ENCODE results near the gene CLK2. TPM values are rescaled to one million over a fixed set of nuclear protein-coding genes. Genes with fewer than 3 reads are reported as not detected.
A peak's percentile ranks its signal among the peaks of the same experiment; 100 is the strongest.
"Not testable (repeated sequence)": the region's sequence is repeated elsewhere in the genome, so short reads cannot be mapped to it uniquely, and the experiment has no call there.

Gene CLK2
- total RNA-seq, 2 experiments from 2014 or later: 100.0 to 104 TPM

- Mint-ChIP-seq H3K4me3 (peak overlapping the region; percentile 84), H3K9me3 (no peaks in the 10 kb centered on the region)
These were observed 46.4 kb downstream of the CLK2 start for GRCh38 chr1:155226910-155227260.

GRCh38 chr1:155226188-155226909, 47.0 kb downstream of the CLK2 start:
- CTCF ChIA-PET: interaction anchor here (0.6 to 2.5 kb wide), 9 partner anchors 19 to 358 kb away, joined by 3 to 12 read pairs (median 5); partner anchors contain the start of genes SCAMP3 and THBS3
- Mint-ChIP-seq H3K27me3 (no peaks in the 10 kb centered on the region), H3K4me3 (peak overlapping the region; percentile 84), H3K9me3 (no peaks in the 10 kb centered on the region), H3K27ac (peak overlapping the region; percentile 92), H3K36me3 (ENCODE audit: low read depth) (peaks cover 8% of the 10 kb centered on the region), H3K4me1 (peaks cover 36% of the 10 kb centered on the region)
- peak; percentile 87 for DNase-seq
- POLR2A ChIA-PET: interaction anchor here (0.6 kb wide), 2 partner anchors 17 to 32 kb away, joined by 3 read pairs; no protein-coding TSS in a partner anchor

More at GRCh38 chr1:155226910-155227260, 46.4 kb downstream of the CLK2 start:
- Mint-ChIP-seq H3K4me1 (peaks cover 36% of the 10 kb centered on the region), H3K27me3 (no peaks in the 10 kb centered on the region), H3K27ac (peak overlapping the region; percentile 92), H3K36me3 (ENCODE audit: low read depth) (peaks cover 8% of the 10 kb centered on the region)
- POLR2A ChIA-PET: interaction anchor here (0.6 kb wide), 2 partner anchors 18 to 32 kb away, joined by 3 read pairs; no protein-coding TSS in a partner anchor
- CTCF ChIA-PET: interaction anchor here (0.6 to 2.5 kb wide), 10 partner anchors 20 to 358 kb away, joined by 3 to 12 read pairs (median 4); partner anchors contain the start of genes SCAMP3 and THBS3
- DNase-seq: peak; percentile 51

GRCh38 chr1:155225404-155225759, 47.9 kb downstream of the CLK2 start:
- Mint-ChIP-seq H3K4me1 (peaks cover 43% of the 10 kb centered on the region), H3K4me3 (peak overlapping the region; percentile 84), H3K27ac (peak overlapping the region; percentile 92)
- H3K36me3 Mint-ChIP-seq (ENCODE audit: low read depth); DNase-seq; POLR2A ChIA-PET; H3K27me3 Mint-ChIP-seq; H3K9me3 Mint-ChIP-seq: not testable (repeated sequence)
- CTCF ChIA-PET: interaction anchor here (0.9 kb wide), 1 partner anchor 52 kb away, joined by 3 read pairs; the partner anchor contains the start of gene KRTCAP2

GRCh38 chr1:155223047-155223446, 50.3 kb downstream of the CLK2 start:
- DNase-seq: no peak
- no peak overlapping the region for H3K4me3 Mint-ChIP-seq
- peaks cover 11% of the 10 kb centered on the region for H3K36me3 Mint-ChIP-seq (ENCODE audit: low read depth)
- H3K27me3 Mint-ChIP-seq: no peaks in the 10 kb centered on the region
- H3K9me3 Mint-ChIP-seq: peaks cover 2% of the 10 kb centered on the region
- peaks cover 55% of the 10 kb centered on the region for H3K4me1 Mint-ChIP-seq
- no peak overlapping the region for H3K27ac Mint-ChIP-seq
- CTCF ChIA-PET: interaction anchor here (1.7 kb wide), 1 partner anchor 16 kb away, joined by 5 read pairs; the partner anchor contains the start of gene THBS3
- POLR2A ChIA-PET: no interaction called here

GRCh38 chr1:155220211-155220965, 52.9 kb downstream of the CLK2 start:
- H3K27me3 Mint-ChIP-seq, H3K4me3 Mint-ChIP-seq, H3K9me3 Mint-ChIP-seq, POLR2A ChIA-PET, DNase-seq: not testable (repeated sequence)
- Mint-ChIP-seq H3K27ac (peak overlapping the region; percentile 75), H3K4me1 (peaks cover 36% of the 10 kb centered on the region), H3K36me3 (ENCODE audit: low read depth) (peaks cover 11% of the 10 kb centered on the region)
- CTCF ChIA-PET: interaction anchor here (0.6 to 1.3 kb wide), 3 partner anchors 11 to 117 kb away, joined by 3 to 4 read pairs (median 3); no protein-coding TSS in a partner anchor

- DNase-seq: no peak
- Mint-ChIP-seq H3K27me3 (no peaks in the 10 kb centered on the region), H3K36me3 (ENCODE audit: low read depth) (peaks cover 12% of the 10 kb centered on the region), H3K4me1 (peaks cover 36% of the 10 kb centered on the region), H3K9me3 (peaks cover 2% of the 10 kb centered on the region), H3K27ac (peak overlapping the region; percentile 87), H3K4me3 (no peak overlapping the region)
- ChIA-PET CTCF (interaction anchor here (1.0 to 2.0 kb wide), 3 partner anchors 10 to 104 kb away, joined by 3 to 6 read pairs (median 4); no protein-coding TSS in a partner anchor), POLR2A (interaction anchor here (0.6 kb wide), 1 partner anchor 1684 kb away, joined by 3 read pairs; the partner anchor contains the start of gene S100A6)
These were observed 53.7 kb downstream of the CLK2 start for GRCh38 chr1:155219592-155220031.

- POLR2A ChIA-PET: interaction anchor here (0.6 kb wide), 1 partner anchor 1683 kb away, joined by 3 read pairs; the partner anchor contains the start of gene S100A6
- H3K4me3 Mint-ChIP-seq: no peak overlapping the region
- peaks cover 2% of the 10 kb centered on the region for H3K9me3 Mint-ChIP-seq
- peak overlapping the region; percentile 87 for H3K27ac Mint-ChIP-seq
- peak; percentile 46 for DNase-seq
- H3K4me1 Mint-ChIP-seq: peaks cover 33% of the 10 kb centered on the region
- H3K27me3 Mint-ChIP-seq: no peaks in the 10 kb centered on the region
- CTCF ChIA-PET: interaction anchor here (1.0 to 2.0 kb wide), 5 partner anchors 10 to 105 kb away, joined by 3 to 6 read pairs (median 3); no protein-coding TSS in a partner anchor
- peaks cover 9% of the 10 kb centered on the region for H3K36me3 Mint-ChIP-seq (ENCODE audit: low read depth)
These were observed 54.3 kb downstream of the CLK2 start for GRCh38 chr1:155218854-155219591.

GRCh38 chr1:155214702-155215101, 58.6 kb downstream of the CLK2 start:
- Mint-ChIP-seq H3K36me3 (ENCODE audit: low read depth) (peaks cover 13% of the 10 kb centered on the region), H3K27ac (peak overlapping the region; percentile 82), H3K4me1 (peaks cover 31% of the 10 kb centered on the region)
- DNase-seq, CTCF ChIA-PET, H3K27me3 Mint-ChIP-seq, POLR2A ChIA-PET, H3K9me3 Mint-ChIP-seq, H3K4me3 Mint-ChIP-seq: not testable (repeated sequence)

Other genes starting within 250 kb of the CLK2 start
- gene DCST2, start 239.7 kb downstream of the CLK2 start, total RNA-seq: under 1 TPM; 0.50 to 0.73 TPM
- not detected for gene DCST1, start 239.7 kb downstream of the CLK2 start, total RNA-seq
- 10 to 100 TPM; 40.2 to 45.0 TPM for gene ADAM15, start 222.2 kb downstream of the CLK2 start, total RNA-seq
- gene EFNA4, start 209.8 kb downstream of the CLK2 start, total RNA-seq: 1 to 10 TPM; 8.2 to 8.3 TPM
- 1 to 10 TPM; 2.3 to 2.7 TPM for gene EFNA3, start 194.7 kb downstream of the CLK2 start, total RNA-seq
- gene EFNA1, start 145.6 kb downstream of the CLK2 start, total RNA-seq: under 1 TPM in 1 of 2 experiments, not detected in 1; 0.15 TPM
- gene SLC50A1, start 137.7 kb downstream of the CLK2 start, total RNA-seq: 10 to 100 TPM; 37.2 to 42.3 TPM
- 10 to 100 TPM; 50.1 to 58.9 TPM for gene DPM3, start 133.0 kb downstream of the CLK2 start, total RNA-seq
- gene KRTCAP2, start 100.2 kb downstream of the CLK2 start, total RNA-seq: 100 to 1,000 TPM; 183 to 308 TPM
- 10 to 100 TPM; 14.2 to 15.5 TPM for gene TRIM46, start 99.7 kb downstream of the CLK2 start, total RNA-seq
- 10 to 100 TPM; 21.2 to 23.6 TPM for gene THBS3, start 65.6 kb downstream of the CLK2 start, total RNA-seq
- gene MTX1, start 64.8 kb downstream of the CLK2 start, total RNA-seq: 10 to 100 TPM; 32.8 to 37.3 TPM
- gene ENTREP3, start 18.0 kb downstream of the CLK2 start, total RNA-seq: 10 to 100 TPM; 22.8 to 22.9 TPM
- 10 to 100 TPM; 88.7 to 96.4 TPM for gene SCAMP3, start 11.1 kb downstream of the CLK2 start, total RNA-seq
- gene HCN3, start 4.0 kb upstream of the CLK2 start, total RNA-seq: 1 to 10 TPM; 2.5 to 3.4 TPM
- not detected for gene PKLR, start 27.9 kb upstream of the CLK2 start, total RNA-seq
- gene FDPS, start 35.4 kb upstream of the CLK2 start, total RNA-seq: 100 to 1,000 TPM; 209 to 229 TPM
- gene RUSC1, start 47.4 kb upstream of the CLK2 start, total RNA-seq: 10 to 100 TPM; 30.2 to 31.6 TPM